Measurements from ENCODE around the gene SPTB.

DNA sequence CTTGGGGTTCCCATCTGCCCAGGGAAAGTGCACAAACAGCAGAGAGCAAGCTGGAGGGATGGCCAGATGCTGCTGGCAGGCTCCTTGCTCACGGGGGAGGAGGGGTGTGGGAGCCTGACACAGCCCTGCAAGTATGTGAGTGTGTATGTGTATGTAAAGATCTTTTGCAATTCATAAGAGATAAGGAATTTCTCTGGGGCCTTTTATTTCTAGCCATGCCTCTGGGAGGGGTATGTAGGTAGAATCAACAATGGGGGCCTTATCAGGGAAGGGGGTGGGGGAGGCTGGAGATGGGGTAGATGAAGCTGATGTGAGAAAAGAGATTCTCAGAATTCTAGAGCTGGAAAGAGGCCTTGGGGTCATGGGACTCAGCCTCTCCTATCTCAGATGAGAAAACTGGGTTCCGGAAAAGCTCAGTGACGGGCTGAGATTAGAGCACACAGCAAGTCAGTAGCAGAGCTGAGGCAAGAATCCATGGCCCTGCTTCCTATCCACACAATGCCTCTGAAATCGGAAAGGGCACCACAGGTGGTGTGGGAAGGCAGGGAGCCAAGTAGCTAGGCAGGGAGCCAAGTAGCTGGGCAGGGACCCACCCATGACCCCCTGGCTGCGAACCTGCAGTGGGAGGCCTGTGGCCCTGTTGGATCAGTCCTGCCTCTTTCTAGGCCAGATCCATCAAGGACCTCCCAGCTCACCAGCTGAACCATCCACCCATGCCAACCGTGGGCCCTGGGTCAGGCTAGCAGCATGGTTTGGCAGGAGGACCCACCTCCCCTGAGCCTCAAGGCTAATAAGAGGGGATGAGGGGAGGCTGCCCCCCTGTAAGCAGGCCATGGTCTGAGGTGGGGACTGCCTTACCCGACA, 120.8 kb downstream of the SPTB start:
- TF ChIP-seq CTCF (conservative IDR thresholded peaks at IDR 0.05; ENCODE audit: low read depth, low read length) = no peak
- no peak for TF ChIP-seq EZH2 (IDR thresholded peaks at IDR 0.05; ENCODE audit: low read length, unreplicated experiment)
- no peak for TF ChIP-seq EZH2phosphoT487 (IDR thresholded peaks at IDR 0.05; ENCODE audit: borderline replicate concordance, low read length)

Data from PC-3 (cell line).